HFFc6 (cell line): ENCODE measurements around the gene DUSP16. TPM values are rescaled to one million over a fixed set of nuclear protein-coding genes. Genes with fewer than 3 reads are reported as not detected.

Experiments used
- DNase-seq: peaks from one replicate; pipeline ENCODE4 v3.0.0-alpha.2; 2018
- H3K27ac Mint-ChIP-seq: 2 replicates; pipeline ENCODE4 v1.8.0; 2020; ENCODE audit warnings: mild to moderate bottlenecking, mixed read lengths
- H3K27me3 Mint-ChIP-seq: 2 replicates; pipeline ENCODE4 v1.8.0; 2021; ENCODE audit warnings: mild to moderate bottlenecking, moderate library complexity, mixed read lengths; ENCODE audit not compliant: insufficient read depth
- H3K36me3 Mint-ChIP-seq: 2 replicates; pipeline ENCODE4 v1.8.0; 2021; ENCODE audit warnings: low read depth, mixed read lengths
- H3K4me1 Mint-ChIP-seq: 2 replicates; pipeline ENCODE4 v1.8.0; 2020; ENCODE audit warnings: low read depth, mixed read lengths
- H3K4me3 Mint-ChIP-seq: 2 replicates; pipeline ENCODE4 v1.8.0; 2020; ENCODE audit warnings: mild to moderate bottlenecking, moderate library complexity, mixed read lengths
- H3K9me3 Mint-ChIP-seq: 2 replicates; pipeline ENCODE4 v1.8.0; 2020; ENCODE audit warnings: mild to moderate bottlenecking, mixed read lengths
- total RNA-seq, 6 experiments: library from RNA; stranded (reverse); fragmentation: NEBNext Ultra II Directional; extraction: Animal tissue kit (Norgen Biotek cat#: 25700); gene quantifications; 2 replicates in 1 of 6; 3 replicates in 5 of 6; pipeline ENCODE4 v1.2.3, GENCODE V29; 2021
- TF ChIP-seq, protein P1 (sequence below): fragments of 200-600 bp; sonication (generic); IDR thresholded peaks from 2 replicates; pipeline ENCODE4 v1.5.0; 2021; ENCODE audit warnings: antibody characterized with exemption, mild to moderate bottlenecking

The DUSP16 gene
- total RNA-seq, 6 experiments from 2014 or later: 5.9 to 8.9 (median 7.4) TPM

DNA sequence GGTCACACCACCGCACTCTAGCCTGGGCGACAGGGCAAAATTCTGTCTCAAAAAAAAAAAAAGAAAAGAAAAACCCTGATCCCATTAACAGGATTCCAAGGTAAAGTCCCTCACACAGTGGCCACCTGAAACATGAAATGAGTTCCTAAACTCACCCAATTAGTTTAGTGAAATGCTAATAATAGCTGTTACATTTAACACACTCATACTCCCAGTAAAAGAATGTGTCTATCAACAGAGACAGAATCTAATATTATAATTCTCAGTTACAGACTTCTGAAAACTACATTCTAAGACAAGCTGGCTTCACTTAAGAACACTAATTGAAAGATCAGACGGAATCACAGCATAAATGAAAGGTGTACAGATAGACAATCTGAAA, 44.2 kb downstream of the DUSP16 start:
- Mint-ChIP-seq H3K9me3 (no peaks in the 10 kb centered on the region), H3K27ac (no peak overlapping the region), H3K4me1 (peaks cover 7% of the 10 kb centered on the region), H3K27me3 (no peaks in the 10 kb centered on the region), H3K36me3 (no peaks in the 10 kb centered on the region), H3K4me3 (no peak overlapping the region)
- TF ChIP-seq, protein P1, sequence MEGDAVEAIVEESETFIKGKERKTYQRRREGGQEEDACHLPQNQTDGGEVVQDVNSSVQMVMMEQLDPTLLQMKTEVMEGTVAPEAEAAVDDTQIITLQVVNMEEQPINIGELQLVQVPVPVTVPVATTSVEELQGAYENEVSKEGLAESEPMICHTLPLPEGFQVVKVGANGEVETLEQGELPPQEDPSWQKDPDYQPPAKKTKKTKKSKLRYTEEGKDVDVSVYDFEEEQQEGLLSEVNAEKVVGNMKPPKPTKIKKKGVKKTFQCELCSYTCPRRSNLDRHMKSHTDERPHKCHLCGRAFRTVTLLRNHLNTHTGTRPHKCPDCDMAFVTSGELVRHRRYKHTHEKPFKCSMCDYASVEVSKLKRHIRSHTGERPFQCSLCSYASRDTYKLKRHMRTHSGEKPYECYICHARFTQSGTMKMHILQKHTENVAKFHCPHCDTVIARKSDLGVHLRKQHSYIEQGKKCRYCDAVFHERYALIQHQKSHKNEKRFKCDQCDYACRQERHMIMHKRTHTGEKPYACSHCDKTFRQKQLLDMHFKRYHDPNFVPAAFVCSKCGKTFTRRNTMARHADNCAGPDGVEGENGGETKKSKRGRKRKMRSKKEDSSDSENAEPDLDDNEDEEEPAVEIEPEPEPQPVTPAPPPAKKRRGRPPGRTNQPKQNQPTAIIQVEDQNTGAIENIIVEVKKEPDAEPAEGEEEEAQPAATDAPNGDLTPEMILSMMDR: no peak
- no peak for DNase-seq

DNA sequence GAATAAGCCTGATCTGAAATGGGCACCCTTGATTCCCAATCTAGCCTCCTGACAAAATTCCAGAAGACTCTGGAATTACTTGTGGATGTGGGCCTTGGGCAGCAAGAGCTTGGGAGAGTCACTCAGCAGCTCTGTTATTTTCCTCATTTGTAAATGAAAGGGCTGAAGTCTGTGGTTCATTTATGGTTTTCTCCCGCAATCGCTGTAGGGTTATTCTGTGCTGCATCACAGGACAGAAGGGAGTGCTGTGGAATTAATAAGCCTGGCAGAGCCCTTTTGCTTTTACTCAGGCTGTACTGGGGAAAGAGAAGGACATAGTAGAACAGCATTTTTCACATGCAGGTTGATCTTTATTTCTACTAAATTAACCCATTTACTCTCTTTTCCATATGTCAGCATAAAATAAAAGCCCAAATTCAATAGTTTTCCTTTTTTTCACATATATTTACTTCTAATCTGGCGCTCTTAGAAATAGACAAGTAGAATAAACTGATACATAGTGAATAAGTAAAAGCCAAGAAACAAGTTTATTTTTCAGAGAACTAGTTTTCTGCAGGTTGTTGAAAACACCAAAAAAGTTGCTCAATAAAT, 49.2 kb downstream of the DUSP16 start:
- no peaks in the 10 kb centered on the region for H3K27me3 Mint-ChIP-seq
- H3K36me3 Mint-ChIP-seq: no peaks in the 10 kb centered on the region
- no peak overlapping the region for H3K27ac Mint-ChIP-seq
- no peaks in the 10 kb centered on the region for H3K9me3 Mint-ChIP-seq
- H3K4me1 Mint-ChIP-seq: peaks cover 2% of the 10 kb centered on the region
- TF ChIP-seq, protein P1: no peak
- H3K4me3 Mint-ChIP-seq: no peak overlapping the region
- no peak for DNase-seq

DNA sequence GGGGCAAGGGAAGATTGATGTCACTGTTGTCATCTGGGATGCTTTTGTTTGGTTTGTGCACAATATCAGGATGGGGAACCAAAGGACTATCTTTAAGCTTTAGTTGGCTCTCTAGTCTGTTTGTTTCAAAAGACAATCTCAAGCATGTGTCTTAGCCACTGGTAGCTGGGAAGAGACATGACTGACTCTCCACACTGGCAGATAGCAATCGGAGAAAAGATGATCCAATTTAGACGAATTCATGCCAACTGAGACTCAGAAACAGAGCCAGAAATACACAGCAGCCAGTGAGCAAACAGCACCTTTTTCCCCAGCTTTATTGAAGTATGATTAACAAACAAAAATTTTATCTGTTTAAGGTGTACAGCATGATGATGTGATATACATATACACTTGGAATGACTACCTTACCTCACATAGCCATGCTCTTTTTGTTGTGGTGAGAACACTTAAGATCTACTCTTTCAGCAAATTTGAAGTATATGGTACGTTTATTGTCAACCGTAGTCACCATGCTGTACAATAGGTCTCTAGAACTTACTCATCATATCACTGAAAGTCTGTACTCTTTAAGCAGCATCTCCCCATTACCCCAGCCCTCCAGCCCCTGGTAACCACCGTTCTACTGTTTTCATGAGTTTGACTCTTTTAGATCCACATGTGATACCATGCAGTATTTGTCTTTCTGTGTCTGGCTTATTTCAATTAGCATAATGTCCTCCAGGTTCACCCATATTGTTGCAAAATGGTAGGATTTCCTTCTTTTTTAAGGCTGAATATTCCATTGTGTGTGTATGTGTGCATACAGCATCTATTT, 50.6 kb downstream of the DUSP16 start:
- peaks cover 3% of the 10 kb centered on the region for H3K4me1 Mint-ChIP-seq
- no peaks in the 10 kb centered on the region for H3K36me3 Mint-ChIP-seq
- no peak for DNase-seq
- no peak overlapping the region for H3K27ac Mint-ChIP-seq
- H3K4me3 Mint-ChIP-seq: no peak overlapping the region
- H3K9me3 Mint-ChIP-seq: no peaks in the 10 kb centered on the region
- H3K27me3 Mint-ChIP-seq: no peaks in the 10 kb centered on the region
- TF ChIP-seq, protein P1: no peak

DNA sequence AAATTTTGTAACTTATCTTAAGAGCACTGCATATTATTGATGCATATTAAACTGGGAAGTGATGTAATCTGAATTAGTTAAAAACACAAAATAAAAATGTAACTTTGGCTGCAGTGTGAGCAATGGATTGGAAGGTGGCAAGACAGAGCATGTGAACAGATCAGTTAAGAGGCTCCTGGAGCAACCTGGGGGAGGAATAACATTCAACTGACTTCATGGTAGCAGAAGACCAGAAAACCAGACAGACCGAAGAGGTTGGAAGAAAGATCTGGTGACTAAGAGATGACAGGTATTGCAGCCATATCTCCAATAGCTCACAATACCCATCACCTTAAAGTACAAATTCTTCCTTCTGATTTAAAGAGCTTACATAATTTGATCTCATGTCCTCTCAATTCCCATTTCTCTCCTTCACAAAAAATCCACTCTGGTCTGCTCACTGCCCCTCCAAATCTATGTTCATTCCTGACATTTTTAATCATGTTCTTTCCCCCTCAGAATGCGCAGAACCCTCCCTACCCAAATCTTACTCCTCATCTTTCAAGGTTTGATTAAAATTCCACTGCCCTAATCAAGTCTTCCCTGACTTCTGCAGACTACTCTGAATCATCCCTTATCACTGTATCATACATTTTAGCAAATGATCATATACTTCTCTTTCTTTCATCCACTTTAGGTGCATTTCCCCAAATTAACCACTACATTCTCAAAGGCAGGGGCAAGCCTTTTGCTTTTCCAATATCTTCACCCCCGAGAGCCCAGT, 51.5 kb downstream of the DUSP16 start:
- no peaks in the 10 kb centered on the region for H3K9me3 Mint-ChIP-seq
- H3K27me3 Mint-ChIP-seq: no peaks in the 10 kb centered on the region
- no peaks in the 10 kb centered on the region for H3K36me3 Mint-ChIP-seq
- H3K4me3 Mint-ChIP-seq: no peak overlapping the region
- H3K4me1 Mint-ChIP-seq: peaks cover 12% of the 10 kb centered on the region
- no peak overlapping the region for H3K27ac Mint-ChIP-seq
- no peak for DNase-seq
- TF ChIP-seq, protein P1: no peak

DNA sequence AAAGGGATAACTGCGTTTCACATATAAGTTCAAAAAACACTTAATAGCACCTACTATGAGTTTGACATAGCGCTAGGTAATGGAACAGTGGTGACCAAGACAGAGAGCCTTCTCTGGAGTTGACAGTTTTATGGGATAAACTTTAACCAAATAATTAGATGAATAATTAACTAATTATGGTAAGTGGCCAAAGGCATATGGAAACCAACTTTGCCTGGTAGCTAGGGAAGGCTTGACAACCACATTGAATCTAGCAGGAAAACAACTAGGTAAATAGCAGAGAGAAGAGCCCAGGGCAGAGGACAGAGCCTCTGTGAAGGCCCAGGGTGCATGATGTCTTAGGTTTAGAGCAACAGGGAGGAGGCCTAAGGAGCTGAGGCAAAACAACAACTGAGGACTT, 52.1 kb downstream of the DUSP16 start:
- Mint-ChIP-seq H3K4me1 (peaks cover 19% of the 10 kb centered on the region), H3K4me3 (no peak overlapping the region), H3K27ac (no peak overlapping the region; the same call in 1 of the 2 replicates), H3K9me3 (no peaks in the 10 kb centered on the region), H3K27me3 (no peaks in the 10 kb centered on the region), H3K36me3 (no peaks in the 10 kb centered on the region)
- DNase-seq: no peak
- TF ChIP-seq, protein P1: no peak
